ENCODE measurements around the gene GNGT1.

DNA sequence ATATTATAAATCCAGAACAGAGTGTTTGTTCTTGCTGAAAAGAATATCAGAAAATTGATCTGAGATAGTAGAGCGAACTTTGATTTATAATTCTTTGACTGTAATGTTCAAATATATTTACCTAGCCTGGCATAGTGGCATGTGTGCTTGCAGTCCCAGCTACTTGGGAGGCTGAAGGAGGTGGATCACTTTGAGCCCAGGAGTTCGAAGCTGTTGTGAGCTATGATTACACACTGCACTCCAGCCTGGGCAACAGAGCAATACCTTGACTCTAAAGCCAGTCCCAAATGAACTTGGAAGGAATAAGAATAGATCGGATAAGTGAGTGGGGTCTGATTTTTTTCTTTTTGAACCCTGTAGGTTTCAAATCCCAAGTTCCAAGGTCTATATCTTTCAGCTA, 38.7 kb downstream of the GNGT1 start:
- TF ChIP-seq, protein P1, sequence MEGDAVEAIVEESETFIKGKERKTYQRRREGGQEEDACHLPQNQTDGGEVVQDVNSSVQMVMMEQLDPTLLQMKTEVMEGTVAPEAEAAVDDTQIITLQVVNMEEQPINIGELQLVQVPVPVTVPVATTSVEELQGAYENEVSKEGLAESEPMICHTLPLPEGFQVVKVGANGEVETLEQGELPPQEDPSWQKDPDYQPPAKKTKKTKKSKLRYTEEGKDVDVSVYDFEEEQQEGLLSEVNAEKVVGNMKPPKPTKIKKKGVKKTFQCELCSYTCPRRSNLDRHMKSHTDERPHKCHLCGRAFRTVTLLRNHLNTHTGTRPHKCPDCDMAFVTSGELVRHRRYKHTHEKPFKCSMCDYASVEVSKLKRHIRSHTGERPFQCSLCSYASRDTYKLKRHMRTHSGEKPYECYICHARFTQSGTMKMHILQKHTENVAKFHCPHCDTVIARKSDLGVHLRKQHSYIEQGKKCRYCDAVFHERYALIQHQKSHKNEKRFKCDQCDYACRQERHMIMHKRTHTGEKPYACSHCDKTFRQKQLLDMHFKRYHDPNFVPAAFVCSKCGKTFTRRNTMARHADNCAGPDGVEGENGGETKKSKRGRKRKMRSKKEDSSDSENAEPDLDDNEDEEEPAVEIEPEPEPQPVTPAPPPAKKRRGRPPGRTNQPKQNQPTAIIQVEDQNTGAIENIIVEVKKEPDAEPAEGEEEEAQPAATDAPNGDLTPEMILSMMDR (conservative IDR thresholded peaks at IDR 0.05; ENCODE audit: low read depth, low read length) = no peak
- TF ChIP-seq EZH2 (IDR thresholded peaks at IDR 0.05; ENCODE audit: borderline replicate concordance, low read depth, low read length, poor library complexity, severe bottlenecking) = no peak

All from A673 (cell line).